ENCODE data around the gene MAP1LC3A.

Gene MAP1LC3A

GRCh38 chr20:34553366-34553867 is 5.1 kb upstream of the MAP1LC3A start:
- H3K36me3 ChIP-seq (ENCODE audit: low read length): no peaks in the 10 kb centered on the region
- no peaks in the 10 kb centered on the region for H3K9me2 ChIP-seq (replicated peaks; ENCODE audit: insufficient read depth, low read length)
- no peak overlapping the region for H3K4me2 ChIP-seq (ENCODE audit: low read depth, low read length, poor library complexity, severe bottlenecking)
- H2AFZ ChIP-seq (ENCODE audit: low read depth, low read length, severe bottlenecking): no peak overlapping the region
- H3K27ac ChIP-seq (ENCODE audit: low read depth, low read length): no peak overlapping the region
- no peak overlapping the region for H3K9ac ChIP-seq (ENCODE audit: low read length)
- no peak overlapping the region for H3K4me3 ChIP-seq (ENCODE audit: insufficient read depth, low read length, poor library complexity, severe bottlenecking)
- H3K9me3 ChIP-seq (ENCODE audit: insufficient read depth, low read length): no peaks in the 10 kb centered on the region
- H3K27me3 ChIP-seq (ENCODE audit: low read length): no peaks in the 10 kb centered on the region
- H3K79me2 ChIP-seq (ENCODE audit: insufficient read depth, low read length): no peaks in the 10 kb centered on the region
- no peaks in the 10 kb centered on the region for H3F3A ChIP-seq (ENCODE audit: insufficient read depth)
- TF ChIP-seq CTCF (IDR thresholded peaks at IDR 0.05; ENCODE audit: insufficient read depth, low read length, poor library complexity, severe bottlenecking) (no peak), EZH2phosphoT487 (conservative IDR thresholded peaks at IDR 0.05; ENCODE audit: low read length) (no peak)
- H4K20me1 ChIP-seq (ENCODE audit: low read depth, low read length): no peaks in the 10 kb centered on the region

DNA sequence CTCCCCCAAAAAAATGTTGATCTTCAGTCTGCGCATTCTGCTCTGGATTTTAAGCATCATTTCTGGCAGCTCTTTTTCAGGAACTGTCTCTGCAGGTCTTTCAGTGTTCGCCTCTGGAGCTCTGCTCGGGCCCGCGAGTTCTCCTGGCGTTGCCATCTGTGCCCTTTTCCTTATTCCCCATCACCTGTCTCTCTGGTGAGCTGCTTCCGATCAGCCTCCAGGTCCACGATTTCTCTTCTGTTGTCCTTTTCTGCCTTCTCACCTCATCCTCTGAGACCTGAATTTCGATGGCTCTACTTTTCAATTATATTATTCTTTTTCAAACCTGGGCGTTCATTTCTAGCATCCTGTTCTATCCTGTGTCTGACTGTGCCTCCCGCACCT is 590 bp upstream of the MAP1LC3A start:
- H3K9me3 ChIP-seq (ENCODE audit: insufficient read depth, low read length): no peaks in the 10 kb centered on the region
- no peaks in the 10 kb centered on the region for H4K20me1 ChIP-seq (ENCODE audit: low read depth, low read length)
- H3K79me2 ChIP-seq (ENCODE audit: insufficient read depth, low read length): no peaks in the 10 kb centered on the region
- TF ChIP-seq CTCF (IDR thresholded peaks at IDR 0.05; ENCODE audit: insufficient read depth, low read length, poor library complexity, severe bottlenecking) (no peak), EZH2phosphoT487 (conservative IDR thresholded peaks at IDR 0.05; ENCODE audit: low read length) (no peak)
- H3K4me2 ChIP-seq (ENCODE audit: low read depth, low read length, poor library complexity, severe bottlenecking): peak overlapping the region; percentile 14
- no peaks in the 10 kb centered on the region for H3F3A ChIP-seq (ENCODE audit: insufficient read depth)
- no peaks in the 10 kb centered on the region for H3K9me2 ChIP-seq (replicated peaks; ENCODE audit: insufficient read depth, low read length)
- H3K9ac ChIP-seq (ENCODE audit: low read length): no peak overlapping the region
- H3K27me3 ChIP-seq (ENCODE audit: low read length): no peaks in the 10 kb centered on the region
- H3K4me3 ChIP-seq (ENCODE audit: insufficient read depth, low read length, poor library complexity, severe bottlenecking): no peak overlapping the region
- no peaks in the 10 kb centered on the region for H3K36me3 ChIP-seq (ENCODE audit: low read length)
- H2AFZ ChIP-seq (ENCODE audit: low read depth, low read length, severe bottlenecking): peak overlapping the region; percentile 64
- no peak overlapping the region for H3K27ac ChIP-seq (ENCODE audit: low read depth, low read length)

DNA sequence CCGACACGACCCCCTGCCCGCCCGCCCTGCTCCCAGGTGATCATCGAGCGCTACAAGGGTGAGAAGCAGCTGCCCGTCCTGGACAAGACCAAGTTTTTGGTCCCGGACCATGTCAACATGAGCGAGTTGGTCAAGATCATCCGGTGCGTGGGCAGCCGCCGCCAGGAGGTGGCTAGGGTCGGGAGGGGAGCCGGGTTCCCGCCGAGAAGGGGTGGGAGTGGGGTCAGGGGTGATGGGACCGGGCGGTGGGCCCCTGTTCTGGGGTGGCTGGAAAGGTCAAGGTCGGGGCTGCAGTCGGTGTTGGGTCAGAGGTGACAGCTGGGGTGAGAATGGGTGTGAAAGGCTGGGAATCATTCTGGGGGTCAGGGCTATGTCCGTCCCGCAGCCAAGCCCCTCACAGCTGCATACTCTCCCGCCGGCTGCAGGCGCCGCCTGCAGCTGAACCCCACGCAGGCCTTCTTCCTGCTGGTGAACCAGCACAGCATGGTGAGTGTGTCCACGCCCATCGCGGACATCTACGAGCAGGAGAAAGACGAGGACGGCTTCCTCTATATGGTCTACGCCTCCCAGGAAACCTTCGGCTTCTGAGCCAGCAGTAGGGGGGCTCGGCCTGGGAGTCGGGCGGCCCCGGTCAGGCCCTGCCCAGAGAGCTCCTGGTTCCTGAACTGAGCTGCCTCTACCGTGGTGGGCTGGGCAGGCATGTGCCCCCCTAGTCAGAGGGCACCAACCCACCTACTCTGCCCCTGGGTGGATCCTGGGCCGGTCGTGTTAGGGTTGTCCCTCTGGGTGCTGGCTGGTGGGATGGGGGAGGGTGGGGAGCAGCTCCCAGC is 1.0 kb downstream of the MAP1LC3A start:
- TF ChIP-seq CTCF (IDR thresholded peaks at IDR 0.05; ENCODE audit: insufficient read depth, low read length, poor library complexity, severe bottlenecking): no peak
- no peak for TF ChIP-seq EZH2phosphoT487 (conservative IDR thresholded peaks at IDR 0.05; ENCODE audit: low read length)
- Histone ChIP-seq H3K4me3 (ENCODE audit: insufficient read depth, low read length, poor library complexity, severe bottlenecking) (no peak overlapping the region), H3K9me2 (replicated peaks; ENCODE audit: insufficient read depth, low read length) (no peaks in the 10 kb centered on the region), H3K9ac (ENCODE audit: low read length) (no peak overlapping the region), H3K27ac (ENCODE audit: low read depth, low read length) (no peak overlapping the region), H3K27me3 (ENCODE audit: low read length) (no peaks in the 10 kb centered on the region), H3K9me3 (ENCODE audit: insufficient read depth, low read length) (no peaks in the 10 kb centered on the region), H2AFZ (ENCODE audit: low read depth, low read length, severe bottlenecking) (no peak overlapping the region), H4K20me1 (ENCODE audit: low read depth, low read length) (no peaks in the 10 kb centered on the region), H3K79me2 (ENCODE audit: insufficient read depth, low read length) (no peaks in the 10 kb centered on the region), H3K4me2 (ENCODE audit: low read depth, low read length, poor library complexity, severe bottlenecking) (no peak overlapping the region), H3F3A (ENCODE audit: insufficient read depth) (no peaks in the 10 kb centered on the region), H3K36me3 (ENCODE audit: low read length) (no peaks in the 10 kb centered on the region)

Measured in SU-DHL-6 (cell line).